RWPE2 (cell line): ENCODE results near the gene SS18.
"Not testable (repeated sequence)": the region's sequence is repeated elsewhere in the genome, so short reads cannot be mapped to it uniquely, and the experiment has no call there.

Experiments
- ATAC-seq: fragments of 200-7000 bp; cut with Tn5 transposase; 3 replicates; pipeline ENCODE4 v1.9.1; 2021; ENCODE audit warnings: low read depth
- DNase-seq: peaks from one replicate; pipeline ENCODE4 v3.0.0-alpha.2; 2020; ENCODE audit warnings: low spot score
- H3K27ac ChIP-seq: fragments of 450-650 bp; 2 replicates; pipeline ENCODE4 v1.5.1; 2017; ENCODE audit warnings: mild to moderate bottlenecking; ENCODE audit not compliant: poor library complexity, severe bottlenecking
- H3K27me3 ChIP-seq: fragments of 250-450 bp; sonication (Bioruptor Pico); 2 replicates; pipeline ENCODE4 v1.5.1; 2021; ENCODE audit warnings: mild to moderate bottlenecking, moderate library complexity; ENCODE audit not compliant: insufficient read depth, poor library complexity, severe bottlenecking
- H3K36me3 ChIP-seq: fragments of 250-450 bp; sonication (Bioruptor Pico); 2 replicates; pipeline ENCODE4 v1.5.1; 2020; ENCODE audit warnings: low read depth, mild to moderate bottlenecking, moderate library complexity
- H3K4me1 ChIP-seq: fragments of 250-450 bp; sonication (Bioruptor Pico); 2 replicates; pipeline ENCODE4 v1.5.1; 2021; ENCODE audit warnings: mild to moderate bottlenecking, moderate library complexity; ENCODE audit not compliant: insufficient read depth, poor library complexity, severe bottlenecking
- H3K4me3 ChIP-seq: fragments of 250-450 bp; sonication (Bioruptor Pico); 2 replicates; pipeline ENCODE4 v1.5.1; 2021; ENCODE audit warnings: mild to moderate bottlenecking, moderate library complexity; ENCODE audit not compliant: severe bottlenecking
- H3K9me3 ChIP-seq: fragments of 250-450 bp; sonication (Bioruptor Pico); 2 replicates; pipeline ENCODE4 v1.5.1; 2021; ENCODE audit warnings: mild to moderate bottlenecking, moderate library complexity; ENCODE audit not compliant: severe bottlenecking
- TF ChIP-seq, protein P1 (sequence below): fragments of 450-650 bp; IDR thresholded peaks from one replicate; pipeline ENCODE4 v1.5.1; 2017; ENCODE audit warnings: mild to moderate bottlenecking, moderate library complexity; ENCODE audit not compliant: poor library complexity, severe bottlenecking

Gene SS18

GRCh38 chr18:26090130-26091046, at the start of gene SS18:
TSS of gene SS18 (minus strand) at chr18:26090613. CDS start at chr18:26090569, 44 bp downstream.
- H3K27me3 ChIP-seq, result no peaks in the 10 kb centered on the region
- peak within 1 kb of the TSS; percentile 80 for H3K27ac ChIP-seq
- peaks cover 29% of the 10 kb centered on the region for H3K36me3 ChIP-seq
- H3K9me3 ChIP-seq, result no peaks in the 10 kb centered on the region
- ATAC-seq, result peak; percentile 88
- TF ChIP-seq, protein P1, sequence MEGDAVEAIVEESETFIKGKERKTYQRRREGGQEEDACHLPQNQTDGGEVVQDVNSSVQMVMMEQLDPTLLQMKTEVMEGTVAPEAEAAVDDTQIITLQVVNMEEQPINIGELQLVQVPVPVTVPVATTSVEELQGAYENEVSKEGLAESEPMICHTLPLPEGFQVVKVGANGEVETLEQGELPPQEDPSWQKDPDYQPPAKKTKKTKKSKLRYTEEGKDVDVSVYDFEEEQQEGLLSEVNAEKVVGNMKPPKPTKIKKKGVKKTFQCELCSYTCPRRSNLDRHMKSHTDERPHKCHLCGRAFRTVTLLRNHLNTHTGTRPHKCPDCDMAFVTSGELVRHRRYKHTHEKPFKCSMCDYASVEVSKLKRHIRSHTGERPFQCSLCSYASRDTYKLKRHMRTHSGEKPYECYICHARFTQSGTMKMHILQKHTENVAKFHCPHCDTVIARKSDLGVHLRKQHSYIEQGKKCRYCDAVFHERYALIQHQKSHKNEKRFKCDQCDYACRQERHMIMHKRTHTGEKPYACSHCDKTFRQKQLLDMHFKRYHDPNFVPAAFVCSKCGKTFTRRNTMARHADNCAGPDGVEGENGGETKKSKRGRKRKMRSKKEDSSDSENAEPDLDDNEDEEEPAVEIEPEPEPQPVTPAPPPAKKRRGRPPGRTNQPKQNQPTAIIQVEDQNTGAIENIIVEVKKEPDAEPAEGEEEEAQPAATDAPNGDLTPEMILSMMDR, result no peak
- H3K4me1 ChIP-seq, result peaks cover 9% of the 10 kb centered on the region
- H3K4me3 ChIP-seq, result peak within 1 kb of the TSS; percentile 76
- peak; percentile 89 for DNase-seq

- TF ChIP-seq, protein P1, result no peak
- Histone ChIP-seq H3K4me3 (no peak overlapping the region), H3K27me3 (no peaks in the 10 kb centered on the region), H3K36me3 (no peaks in the 10 kb centered on the region), H3K27ac (no peak overlapping the region), H3K4me1 (no peaks in the 10 kb centered on the region), H3K9me3 (no peaks in the 10 kb centered on the region)
- no peak for ATAC-seq
- no peak for DNase-seq
Observed at GRCh38 chr18:26135548-26135947, 45.1 kb upstream of the SS18 start.

GRCh38 chr18:26134107-26134506, 43.7 kb upstream of the SS18 start:
- Histone ChIP-seq H3K4me1 (no peaks in the 10 kb centered on the region), H3K36me3 (no peaks in the 10 kb centered on the region), H3K27me3 (no peaks in the 10 kb centered on the region), H3K9me3 (no peaks in the 10 kb centered on the region), H3K27ac (no peak overlapping the region), H3K4me3 (no peak overlapping the region)
- TF ChIP-seq, protein P1, result no peak
- ATAC-seq, result no peak
- DNase-seq, result no peak

DNA sequence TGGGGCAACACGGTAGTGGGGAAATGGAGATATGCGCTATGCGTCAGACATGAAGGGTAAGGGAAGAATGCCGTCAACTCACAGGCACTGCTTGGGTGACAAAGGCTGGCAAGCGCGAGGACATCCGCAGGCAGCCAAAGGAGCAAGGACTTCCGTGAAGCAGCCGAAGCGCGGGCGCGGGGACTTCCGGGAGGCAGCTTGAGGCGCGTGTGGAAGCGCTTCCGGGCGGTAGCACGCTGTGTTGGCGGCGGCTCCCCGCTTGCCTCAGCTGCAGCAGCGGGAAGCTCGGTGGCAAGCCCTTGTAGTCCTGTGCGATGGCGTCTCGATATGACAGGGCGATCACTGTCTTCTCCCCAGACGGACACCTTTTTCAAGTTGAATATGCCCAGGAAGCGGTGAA, 43.2 kb upstream of the SS18 start, which contains the start of gene PSMA8:
Gene PSMA8, plus strand, starts transcription at position 218 of the 400 bp plus-strand sequence. Its CDS starts 97 bp downstream, at position 315.
- Histone ChIP-seq H3K36me3 (no peaks in the 10 kb centered on the region), H3K27me3 (no peaks in the 10 kb centered on the region), H3K27ac (no peak within 1 kb of the TSS), H3K4me1 (no peaks in the 10 kb centered on the region), H3K9me3 (no peaks in the 10 kb centered on the region), H3K4me3 (no peak within 1 kb of the TSS)
- DNase-seq, result no peak
- TF ChIP-seq, protein P1, result no peak
- ATAC-seq, result no peak

- H3K27ac ChIP-seq, H3K4me1 ChIP-seq, DNase-seq, H3K4me3 ChIP-seq, H3K27me3 ChIP-seq, ATAC-seq, H3K9me3 ChIP-seq, H3K36me3 ChIP-seq: not testable (repeated sequence)
Observed at GRCh38 chr18:26128192-26128591, 37.8 kb upstream of the SS18 start.
